Measurements from ENCODE around the gene SLC4A2.

Gene SLC4A2

GRCh38 chr7:151123822-151124464 is 64.6 kb downstream of the SLC4A2 start:
- Mint-ChIP-seq H3K4me3 (no peak overlapping the region), H3K4me1 (peaks cover 24% of the 10 kb centered on the region), H3K27ac (no peak overlapping the region), H3K9me3 (no peaks in the 10 kb centered on the region), H3K36me3 (peaks cover 22% of the 10 kb centered on the region)
- peak; percentile 79 to 90 for DNase-seq (ENCODE audit: low spot score in 2 of 2)
- ATAC-seq, result peak; percentile 87

GRCh38 chr7:151124481-151124880 is 65.1 kb downstream of the SLC4A2 start:
- ATAC-seq (no peak), DNase-seq (ENCODE audit: low spot score in 2 of 2) (no peak)
- Mint-ChIP-seq H3K9me3 (no peaks in the 10 kb centered on the region), H3K4me3 (no peak overlapping the region), H3K36me3 (peaks cover 22% of the 10 kb centered on the region), H3K27ac (no peak overlapping the region), H3K4me1 (peaks cover 18% of the 10 kb centered on the region)

DNA sequence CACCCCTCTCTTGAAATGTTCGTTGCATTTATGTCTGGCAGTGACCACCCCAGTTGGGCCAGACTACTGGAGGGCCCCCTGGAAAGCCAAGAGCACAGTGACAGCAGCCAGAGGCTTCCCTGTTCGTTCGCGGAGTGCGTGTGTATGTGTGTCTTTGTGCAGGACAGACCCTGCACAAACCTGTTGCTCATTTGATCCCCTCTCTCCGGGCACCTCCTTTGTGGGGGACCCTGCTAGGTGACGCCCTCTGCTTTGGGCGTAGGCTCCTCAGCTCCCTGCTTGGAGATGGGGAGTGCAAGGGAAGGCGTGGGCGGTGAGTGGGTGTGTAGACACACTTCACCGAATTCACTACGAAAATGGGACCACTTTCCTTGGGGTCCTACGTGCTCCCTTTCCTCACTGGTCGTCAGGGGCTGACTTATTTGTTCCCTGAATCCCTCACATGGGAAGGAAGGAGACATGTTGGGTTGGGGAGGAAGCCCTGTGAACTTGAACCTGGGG is 65.6 kb downstream of the SLC4A2 start:
- Mint-ChIP-seq H3K27ac (no peak overlapping the region), H3K9me3 (no peaks in the 10 kb centered on the region), H3K36me3 (peaks cover 18% of the 10 kb centered on the region), H3K4me3 (no peak overlapping the region), H3K4me1 (peaks cover 17% of the 10 kb centered on the region)
- ATAC-seq (no peak), DNase-seq (ENCODE audit: low spot score in 2 of 2) (no peak)

- DNase-seq (ENCODE audit: low spot score in 2 of 2), result no peak
- Mint-ChIP-seq H3K36me3 (peaks cover 13% of the 10 kb centered on the region), H3K4me3 (no peak overlapping the region), H3K27ac (no peak overlapping the region), H3K4me1 (peaks cover 17% of the 10 kb centered on the region), H3K9me3 (no peaks in the 10 kb centered on the region)
- no peak for ATAC-seq
Measured at GRCh38 chr7:151125470-151125845, 66.1 kb downstream of the SLC4A2 start.

DNA sequence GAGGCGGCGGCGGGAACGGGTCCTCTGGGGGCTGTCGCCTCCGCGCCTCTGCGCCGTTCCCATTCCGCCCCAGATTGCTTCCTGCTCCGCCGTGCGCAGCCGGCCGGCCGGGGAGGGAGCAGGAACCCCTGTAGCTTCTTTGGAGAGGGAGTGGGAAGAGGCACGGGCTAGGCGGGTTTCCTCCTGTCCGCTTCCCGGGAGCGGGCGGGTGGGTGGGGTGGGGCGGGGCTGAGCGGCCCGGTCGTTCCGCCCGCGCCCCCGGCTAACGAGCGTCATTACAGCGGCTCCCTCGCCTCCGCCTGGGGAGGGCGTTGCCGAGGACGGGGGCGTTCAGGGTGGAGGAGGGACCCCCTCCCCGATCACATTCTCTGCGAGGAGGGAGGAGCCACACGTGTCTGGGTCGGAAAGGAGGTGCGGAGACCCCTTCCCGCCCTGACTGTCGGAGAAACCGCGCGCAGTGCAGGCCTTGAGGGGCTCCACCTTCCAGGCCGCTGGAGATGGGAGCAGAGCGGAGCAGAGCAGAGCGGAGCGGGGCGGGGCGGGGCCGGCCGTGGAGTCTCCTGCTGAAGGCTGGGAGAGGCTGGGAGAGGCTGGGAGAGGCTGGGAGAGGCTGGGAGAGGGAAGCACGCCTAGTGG is 66.6 kb downstream of the SLC4A2 start:
- Mint-ChIP-seq H3K27ac (no peak overlapping the region), H3K4me3 (no peak overlapping the region)
- no peak for ATAC-seq

More for the DNA sequence above, 66.6 kb downstream of the SLC4A2 start:
- DNase-seq (ENCODE audit: low spot score in 2 of 2), result no peak
- peaks cover 10% of the 10 kb centered on the region for H3K36me3 Mint-ChIP-seq
- H3K9me3 Mint-ChIP-seq, result no peaks in the 10 kb centered on the region
- H3K4me1 Mint-ChIP-seq, result peaks cover 17% of the 10 kb centered on the region
